GM18508 (cell line): ENCODE measurements around the gene UTP4.

ENCODE experiments used
- ATAC-seq: cut with Tn5 transposase; IDR thresholded peaks from one replicate; pipeline ENCODE4 v1.9.1; 2021; ENCODE audit warnings: moderate number of reproducible peaks; ENCODE audit not compliant: insufficient read depth, unreplicated experiment

The UTP4 gene

DNA sequence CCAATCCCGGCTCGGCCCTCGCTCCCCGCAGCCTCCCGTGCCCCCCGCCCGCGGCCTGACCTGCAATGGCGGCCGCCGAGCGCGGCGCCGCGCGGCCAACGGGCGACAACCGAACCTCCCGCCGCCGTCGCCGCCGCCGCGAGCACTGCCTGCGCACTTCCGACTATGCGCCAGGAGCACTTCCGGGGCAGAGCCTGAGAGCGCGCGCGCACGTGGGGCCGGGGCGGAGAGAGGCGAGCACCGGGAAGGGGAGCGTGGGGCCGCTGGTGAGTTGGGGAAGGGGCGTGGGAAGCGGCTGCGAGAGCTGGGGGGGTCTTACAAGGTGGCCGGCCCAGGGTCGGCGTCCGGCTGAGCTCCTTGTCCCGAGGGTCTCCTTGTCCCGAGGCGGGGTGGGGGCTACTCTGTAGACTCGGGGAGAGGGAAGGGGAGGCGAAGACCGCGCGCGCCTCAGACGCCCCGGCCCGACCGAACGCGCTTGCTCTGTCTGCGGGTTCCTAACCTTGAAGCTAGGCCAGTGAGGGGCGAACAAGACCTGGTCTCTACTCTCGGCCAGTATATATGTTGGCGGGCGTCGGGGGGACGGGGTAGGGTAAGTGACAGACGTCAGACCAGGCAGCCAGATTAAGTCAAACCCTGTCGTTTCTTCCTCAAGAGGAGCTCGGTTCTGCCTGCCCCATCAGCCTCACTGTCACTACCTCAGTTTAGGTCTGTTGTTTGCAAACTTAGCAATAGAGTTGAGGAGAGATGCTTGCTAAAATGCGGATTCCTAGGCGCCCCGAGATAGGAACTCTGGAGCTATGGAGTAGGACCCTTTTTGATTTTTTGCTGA is at the start of gene UTP4, which contains the start of gene CHTF8:
Gene UTP4, plus strand, starts transcription at position 226 of the 829 bp plus-strand sequence. CDS start 811 bp downstream, outside the sequence.
Gene CHTF8, minus strand, starts transcription at position 165 of the 829 bp plus-strand sequence. CDS start 11,130 bp downstream, outside the sequence.
- no peak for ATAC-seq

DNA sequence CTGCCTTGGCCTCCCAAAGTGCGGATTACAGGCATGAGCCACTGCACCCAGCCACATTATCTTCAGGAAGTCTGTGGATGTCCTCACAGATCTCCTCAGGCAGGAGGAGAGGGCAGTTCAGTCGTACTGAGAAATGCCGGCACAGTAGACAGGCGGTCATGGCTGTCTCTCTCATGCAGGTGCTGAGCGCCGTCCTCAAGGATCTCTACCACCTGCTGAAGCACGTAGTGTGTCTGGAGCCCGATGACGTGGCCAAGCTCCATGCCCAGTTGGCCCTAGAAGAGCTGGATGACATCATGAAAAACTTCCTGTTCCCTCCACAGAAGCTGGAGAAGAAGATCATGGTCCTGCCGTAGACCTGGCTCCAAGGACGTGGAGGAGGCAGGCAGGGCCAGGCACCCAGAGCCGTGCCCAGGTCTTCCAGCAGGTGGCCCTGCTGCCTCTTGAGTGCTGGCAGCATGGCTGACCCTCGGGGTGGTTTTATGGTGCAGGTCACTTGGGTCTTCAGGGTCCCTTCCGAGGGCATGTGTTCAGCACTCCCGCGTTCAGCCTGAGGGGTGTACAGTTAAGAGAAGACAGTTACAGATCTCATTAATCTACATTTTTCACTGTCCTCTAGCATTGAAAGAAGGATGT is 49.0 kb upstream of the UTP4 start:
- no peak for ATAC-seq

DNA sequence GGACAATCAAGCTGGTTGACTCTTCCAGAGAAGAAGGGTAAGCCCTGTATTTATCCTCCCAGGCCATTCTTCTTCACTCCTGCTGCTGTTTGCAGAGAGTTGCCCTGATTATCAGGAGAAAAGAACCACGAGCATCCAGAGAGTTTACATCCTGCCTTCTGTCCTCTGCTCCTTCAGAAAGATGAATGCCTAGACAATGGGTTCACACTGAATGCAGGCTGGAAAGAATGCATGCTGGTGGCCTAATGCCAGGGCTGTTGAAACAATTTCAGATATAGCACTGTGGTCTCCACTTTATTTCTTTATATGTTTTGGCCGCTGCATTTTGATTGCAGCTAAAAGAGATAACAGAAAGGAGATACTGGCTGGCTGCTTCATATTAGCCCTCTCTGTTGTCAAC is 48.2 kb upstream of the UTP4 start:
- ATAC-seq: no peak

DNA sequence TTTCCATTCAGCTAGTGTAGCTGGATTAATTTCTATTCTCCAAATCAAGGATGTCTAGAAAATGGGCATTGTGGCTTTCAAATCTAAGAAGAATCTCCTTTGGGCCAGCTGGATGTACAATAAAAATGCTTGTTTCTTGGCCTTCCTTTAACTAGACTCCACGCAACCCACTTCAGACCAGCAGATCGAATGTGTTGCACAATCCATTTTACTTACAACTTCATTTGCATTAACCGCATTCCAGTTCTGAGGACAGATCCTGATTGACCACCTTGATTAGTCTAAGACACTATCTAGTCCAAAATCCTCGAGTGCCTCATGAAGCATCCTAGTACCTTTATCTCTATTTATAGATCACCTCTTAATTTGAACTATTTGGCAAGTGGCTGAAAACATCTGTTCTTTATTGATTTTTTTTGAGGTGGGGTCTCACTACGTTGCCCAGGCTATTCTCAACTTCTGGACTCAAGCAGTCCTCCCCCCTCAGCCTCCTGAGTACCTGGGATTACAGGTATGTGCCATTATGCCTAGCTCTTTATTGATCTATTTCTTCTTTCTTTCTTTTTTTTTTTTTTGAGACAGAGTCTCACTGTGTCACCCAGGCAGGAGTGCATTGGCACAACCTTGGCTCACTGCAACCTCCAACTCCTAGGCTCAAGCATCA is 47.3 kb upstream of the UTP4 start:
- no peak for ATAC-seq

DNA sequence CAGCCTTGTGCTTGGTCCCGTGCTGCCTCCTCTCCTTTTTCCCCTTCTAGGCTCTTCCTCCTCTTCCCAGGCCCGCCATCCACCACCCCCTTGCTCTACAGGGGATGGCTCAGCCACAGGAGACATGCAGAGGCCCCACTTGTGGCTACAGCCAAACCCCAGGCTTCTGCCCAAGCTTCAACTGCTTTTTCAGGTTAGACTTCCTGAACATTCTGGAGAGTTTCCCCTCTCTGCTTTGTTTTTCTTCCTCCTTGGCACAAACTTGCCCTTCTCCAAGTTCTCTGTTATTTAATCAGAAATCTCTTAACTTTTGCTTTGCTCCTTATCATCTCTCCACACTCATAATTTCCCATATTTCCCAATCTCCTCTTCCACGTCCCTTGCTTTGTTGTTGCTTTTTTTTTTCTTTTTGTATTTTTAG is 45.3 kb upstream of the UTP4 start:
- ATAC-seq: no peak

DNA sequence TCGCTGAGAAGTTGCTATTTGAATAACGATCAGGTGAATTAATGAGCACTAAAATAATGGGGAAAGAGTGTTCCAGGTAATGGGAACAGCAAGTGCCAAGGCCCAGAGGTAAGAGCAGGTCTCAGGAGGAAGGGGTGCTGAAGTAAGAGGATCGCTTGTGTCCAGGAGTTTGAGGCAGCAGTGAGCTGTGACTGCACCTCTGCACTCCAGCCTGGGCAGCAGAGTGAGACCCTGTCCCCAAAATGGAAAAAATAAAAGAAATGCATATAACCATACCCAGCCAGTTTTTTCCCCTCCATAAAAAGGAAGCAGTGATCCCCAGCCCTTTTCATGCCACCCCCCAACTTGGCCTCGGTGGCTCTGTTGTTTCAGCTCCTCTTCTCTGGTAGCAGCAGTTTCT is 43.8 kb upstream of the UTP4 start:
- ATAC-seq: no peak

DNA sequence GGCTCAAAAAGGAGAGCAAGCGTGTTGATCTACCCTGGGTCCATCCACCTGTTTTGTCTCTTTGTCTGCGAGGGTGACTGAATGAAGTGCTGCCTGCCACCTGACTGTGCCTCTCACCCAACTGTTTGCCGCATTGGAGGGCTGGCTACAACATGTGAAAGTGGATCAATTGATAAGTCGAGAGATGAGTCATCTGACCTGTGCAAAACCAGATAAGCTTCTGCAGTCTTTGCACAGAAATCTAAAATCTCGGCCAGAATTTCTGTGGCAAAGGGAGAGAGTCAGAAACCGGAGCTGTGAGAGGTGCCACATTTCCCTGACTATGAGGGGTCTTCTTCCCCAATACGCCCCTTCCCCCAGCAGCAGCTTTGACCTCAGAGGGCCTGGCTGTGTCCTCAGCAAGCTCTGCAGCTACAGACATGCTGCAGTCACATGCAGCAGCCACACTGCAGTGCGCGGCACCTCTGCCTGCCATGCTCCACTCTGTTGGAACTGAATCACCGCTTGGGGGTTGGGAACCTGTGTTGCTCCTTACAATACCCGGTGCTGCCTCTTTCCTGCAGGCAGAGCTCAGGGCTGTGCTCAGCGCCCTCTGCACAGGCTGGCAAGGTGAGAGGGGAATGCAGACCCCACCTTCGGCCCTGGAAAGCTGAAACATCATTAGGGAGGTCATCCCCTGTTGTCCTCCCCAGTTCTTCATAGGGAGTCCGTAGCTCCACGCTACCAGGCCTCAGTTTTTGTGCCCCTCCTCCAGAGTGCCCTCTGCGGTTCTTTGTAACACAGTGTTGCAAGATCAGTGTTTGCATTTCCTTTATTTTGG is 43.1 kb upstream of the UTP4 start:
- no peak for ATAC-seq

DNA sequence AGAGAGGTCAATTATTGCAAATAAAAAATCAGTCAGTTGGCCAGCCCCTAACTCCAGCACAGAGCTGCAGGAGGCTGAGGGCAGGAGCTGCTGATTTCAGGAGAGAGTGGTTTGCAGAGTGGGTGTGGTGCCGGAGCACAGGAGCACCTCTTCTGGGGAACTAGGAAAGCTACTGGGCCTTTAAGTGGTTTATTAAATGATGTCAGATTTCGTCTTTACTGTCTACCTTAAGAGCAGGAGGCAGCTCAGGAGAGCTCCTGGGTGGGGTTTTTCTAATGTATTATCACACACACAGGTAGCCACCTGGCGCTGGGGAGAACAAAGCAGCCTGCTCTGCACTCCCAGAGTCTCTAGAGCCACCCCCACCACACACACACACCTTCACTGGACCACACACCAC is 38.5 kb upstream of the UTP4 start:
- ATAC-seq: no peak

DNA sequence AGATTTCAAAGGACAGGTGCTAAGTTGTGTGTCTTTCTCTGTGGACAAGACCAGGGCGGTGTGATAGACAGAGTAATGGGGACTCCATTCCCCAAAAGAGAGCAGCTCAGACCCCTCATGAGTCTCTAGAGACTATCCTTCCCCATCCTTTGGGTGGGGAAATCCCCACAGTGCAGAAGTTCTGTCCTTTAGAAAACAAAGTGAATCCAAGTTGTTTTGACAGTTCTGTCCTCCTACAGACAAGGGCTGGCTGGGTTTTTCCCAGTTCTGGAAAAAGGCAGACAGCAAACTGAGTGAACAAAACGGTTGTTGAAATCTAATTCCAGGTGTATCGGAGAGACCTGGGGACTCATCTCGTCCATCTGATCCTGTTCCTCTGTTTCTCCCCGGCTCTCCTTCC is 37.9 kb upstream of the UTP4 start:
- ATAC-seq: no peak

DNA sequence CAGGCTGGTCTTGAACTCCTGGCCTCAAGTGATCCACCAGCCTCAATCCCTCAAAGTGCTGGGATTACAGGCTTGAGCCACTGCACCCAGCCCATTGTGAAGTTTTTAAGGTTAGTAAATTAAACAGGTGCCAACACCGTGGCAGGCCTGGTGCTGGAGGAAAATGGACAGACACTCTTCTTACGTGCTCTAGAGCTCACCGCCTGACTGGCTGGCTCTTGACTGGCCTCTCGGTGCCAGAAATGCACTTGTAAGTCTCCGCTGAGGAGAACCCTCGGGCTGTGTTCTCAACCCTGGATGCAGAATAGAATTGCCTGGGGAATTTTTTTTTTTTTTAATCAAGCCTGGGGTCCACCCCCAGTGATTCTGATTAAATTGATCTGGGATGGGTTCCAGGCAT is 37.3 kb upstream of the UTP4 start:
- no peak for ATAC-seq

DNA sequence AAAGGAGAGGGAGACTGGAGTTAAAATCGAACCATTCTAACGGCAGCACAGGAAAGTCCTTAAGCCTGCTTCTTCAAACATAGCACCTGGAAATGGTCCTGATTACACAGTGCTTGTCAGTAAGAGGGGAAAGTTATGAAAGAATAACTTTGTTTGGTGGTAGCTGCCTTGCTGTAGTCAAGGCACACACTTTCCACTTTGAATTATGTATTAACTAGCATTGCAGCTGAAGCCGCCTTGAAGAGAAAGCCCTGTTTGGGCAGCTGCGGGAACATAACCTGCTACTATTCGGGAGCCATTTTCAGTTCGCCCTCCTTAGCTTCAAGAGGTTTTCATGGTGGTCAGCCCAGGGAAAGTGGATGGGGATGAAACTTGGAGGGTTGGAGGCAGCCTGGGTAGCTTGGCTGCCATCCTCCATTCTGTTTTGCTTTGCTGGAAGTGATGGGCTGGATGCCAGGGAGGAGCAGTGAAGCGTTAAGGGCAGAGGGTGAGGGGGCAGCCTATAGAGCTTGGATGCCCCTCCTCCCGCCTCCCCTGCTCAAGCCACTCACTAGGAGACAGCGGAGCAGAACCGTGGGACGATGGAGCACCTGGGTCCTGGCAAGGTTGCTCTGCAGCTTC is 32.3 kb upstream of the UTP4 start:
- no peak for ATAC-seq

DNA sequence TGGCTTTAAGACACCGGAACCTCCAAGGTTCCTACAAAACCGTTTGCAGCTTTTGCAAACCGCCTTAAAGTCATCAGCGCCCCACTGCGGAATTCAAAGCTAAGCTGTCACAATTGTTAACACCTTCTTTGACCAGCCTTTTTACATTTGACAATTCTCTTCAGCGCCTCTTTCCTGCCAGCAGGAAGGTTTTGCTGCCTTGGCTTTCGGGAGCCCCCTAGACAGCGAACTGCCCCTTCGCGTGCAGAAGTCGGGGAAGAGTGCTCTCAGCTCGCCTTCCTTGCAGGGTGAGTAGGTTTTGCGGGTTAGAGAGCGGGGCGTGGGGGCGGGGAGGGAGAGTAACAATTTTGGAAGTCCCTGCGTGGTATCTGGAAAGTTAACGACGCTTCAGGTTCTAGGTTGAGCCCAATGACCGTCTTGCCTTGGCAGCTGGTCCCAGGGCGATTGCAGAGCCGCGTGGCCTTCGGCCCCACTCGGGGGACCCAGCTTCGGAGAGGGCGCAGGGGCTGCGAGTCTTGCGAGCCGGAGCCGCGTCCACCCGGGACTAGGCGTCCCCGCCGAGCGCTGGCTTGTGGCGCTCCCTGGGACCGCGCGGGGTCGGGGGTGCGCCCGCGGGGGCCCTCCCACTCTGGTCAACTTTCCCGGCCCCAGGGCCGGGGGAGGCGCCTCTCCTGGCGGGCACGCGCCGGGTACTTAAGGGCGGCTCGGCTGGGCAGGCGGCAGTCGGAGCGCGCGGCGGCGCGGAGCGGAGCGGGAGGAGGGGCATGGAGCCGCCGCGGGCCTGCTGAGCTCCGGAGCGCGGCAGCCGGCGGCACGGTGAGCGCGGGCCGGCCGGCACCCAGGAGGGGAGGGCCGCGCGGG is 26.7 kb upstream of the UTP4 start, which contains the start of gene HAS3:
Gene HAS3, plus strand, starts transcription at position 153 of the 861 bp plus-strand sequence. CDS start 3,743 bp downstream, outside the sequence.
- ATAC-seq: no peak

DNA sequence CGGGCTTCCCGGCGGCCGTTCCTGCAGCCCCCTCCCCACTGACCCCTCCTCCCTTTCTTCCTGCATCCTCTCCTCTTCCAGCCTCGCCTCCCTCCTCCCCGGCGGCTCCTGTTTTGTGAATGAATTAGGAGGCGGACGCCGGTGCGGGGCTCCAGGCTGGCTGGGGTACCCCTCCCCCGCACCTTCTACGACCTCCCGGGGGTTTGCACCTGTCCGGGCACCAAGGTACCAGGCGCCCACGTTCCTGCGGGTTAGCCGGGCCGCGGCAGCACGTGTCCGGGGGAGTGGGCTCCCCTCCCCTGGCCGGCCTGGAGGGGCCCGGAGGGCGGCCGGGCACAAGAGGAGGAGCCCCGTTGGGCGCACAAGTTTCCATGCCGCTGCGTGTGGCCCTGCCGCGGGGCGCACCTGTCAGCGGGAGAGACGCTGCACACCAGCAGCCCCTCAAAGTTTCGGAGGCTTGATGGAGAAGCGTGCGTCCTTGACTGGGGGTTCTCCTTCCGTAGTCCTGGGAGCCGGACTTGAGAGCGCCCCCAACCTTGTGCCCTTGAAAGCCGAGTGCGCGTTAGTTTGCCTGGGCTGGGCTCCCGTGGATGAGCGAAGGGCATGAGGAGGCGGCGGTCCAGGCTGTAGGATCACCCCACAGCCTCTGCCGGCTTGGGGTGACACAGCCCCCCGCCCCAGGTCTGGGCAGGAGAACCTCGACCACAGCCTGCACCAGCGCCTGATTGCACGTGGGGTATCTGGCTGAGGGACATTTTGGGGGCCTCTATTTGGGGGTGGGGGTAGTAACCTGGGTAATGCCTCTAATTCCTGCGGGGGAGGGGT is 25.7 kb upstream of the UTP4 start:
- no peak for ATAC-seq

DNA sequence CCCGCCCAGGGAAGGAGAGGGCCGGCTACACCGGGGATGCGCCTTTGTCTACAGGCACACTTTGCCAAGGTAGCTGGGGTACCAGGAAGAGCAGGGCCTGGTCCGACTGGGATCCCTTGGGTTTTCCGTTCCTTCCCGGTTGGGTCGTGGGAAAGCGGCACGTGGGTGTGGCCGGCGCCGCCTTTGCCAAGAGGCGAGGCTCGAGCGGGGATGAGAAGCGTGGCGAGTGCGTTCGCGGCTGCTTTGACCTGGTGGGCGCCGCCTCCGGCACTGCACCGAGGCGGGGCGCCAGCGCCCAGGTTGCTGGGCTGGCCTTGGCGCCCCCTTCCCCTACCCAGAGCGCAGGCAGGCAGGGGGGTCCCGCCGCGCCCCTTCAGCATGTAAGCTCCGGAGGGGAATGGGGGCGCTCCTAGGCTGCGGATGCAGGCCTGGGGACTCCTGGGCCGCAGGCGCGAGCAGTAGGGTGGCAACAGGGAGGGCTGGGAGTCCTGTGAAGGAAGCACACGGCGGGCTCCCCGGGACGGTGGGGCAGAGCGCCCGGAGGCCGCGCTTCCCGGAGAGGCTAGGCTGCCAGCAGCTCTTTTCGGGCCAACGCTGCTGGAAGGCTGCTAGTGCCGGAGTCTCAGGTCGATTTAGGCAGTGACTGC is 25.0 kb upstream of the UTP4 start:
- ATAC-seq: no peak

DNA sequence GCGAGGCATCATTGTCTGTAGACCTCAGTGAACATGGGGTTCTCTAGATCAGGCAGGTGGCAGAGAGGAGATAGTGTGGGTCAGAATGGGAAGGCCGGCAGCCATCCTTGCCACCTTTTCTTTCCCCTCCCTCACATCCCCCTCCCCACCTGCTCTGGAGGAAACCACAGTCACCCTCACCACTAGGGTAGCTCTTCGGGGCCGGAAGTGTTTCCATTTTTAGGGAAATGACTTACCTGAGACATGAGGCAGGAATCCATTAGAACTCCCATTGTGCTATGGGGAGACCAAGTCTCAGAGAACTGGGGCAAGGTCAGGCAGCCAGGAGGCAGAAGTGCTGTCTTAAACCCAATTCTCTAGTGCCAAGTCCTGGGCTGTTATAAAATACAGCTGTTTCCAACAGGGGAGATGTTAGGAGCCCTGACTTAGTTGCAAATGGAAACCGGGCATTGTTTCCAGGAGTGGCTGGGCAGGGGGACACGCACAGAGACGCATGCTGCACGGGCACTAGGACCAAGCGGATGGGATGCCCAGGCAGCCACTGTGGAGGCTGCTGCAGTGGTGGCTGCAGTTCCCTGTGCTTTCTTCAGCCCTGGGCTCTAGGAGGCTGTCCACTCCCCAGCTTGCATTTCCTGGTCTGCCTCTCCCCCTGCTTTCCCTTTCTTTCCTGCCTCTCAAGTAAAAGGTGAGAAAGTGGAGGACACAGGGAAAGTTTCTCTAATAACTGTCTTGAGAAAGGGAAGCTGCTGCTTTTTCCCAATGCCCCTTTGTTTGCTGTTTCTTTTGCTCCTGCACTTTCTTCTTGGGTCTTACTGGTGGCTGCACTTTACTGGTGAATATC is 24.2 kb upstream of the UTP4 start:
- no peak for ATAC-seq

DNA sequence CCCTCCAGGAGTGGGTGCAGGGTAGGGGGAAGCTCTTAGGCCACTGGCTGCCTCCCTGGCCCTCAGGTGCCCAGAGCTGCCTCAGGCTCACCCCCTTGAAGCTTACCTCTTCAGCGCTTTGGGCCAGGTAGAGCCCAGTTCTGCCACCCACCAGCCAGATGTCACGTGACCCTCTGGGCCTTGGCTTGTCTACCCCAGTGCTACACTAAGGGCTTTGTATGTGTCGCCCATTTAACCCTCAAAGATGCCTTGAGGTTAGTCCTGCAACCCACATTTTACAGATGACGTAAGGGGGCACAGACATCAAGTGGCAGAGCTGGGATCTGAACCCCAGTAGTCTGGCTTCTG is 23.6 kb upstream of the UTP4 start:
- ATAC-seq: no peak
